Measurements from ENCODE around the gene TMEM121. TPM values are rescaled to one million over a fixed set of nuclear protein-coding genes. Genes with fewer than 3 reads are reported as not detected.

The TMEM121 gene
- total RNA-seq, 3 donors from 2014 or later, result 14.4 to 24.6 (median 19.5) TPM

Other genes with a start within 250 kb of the TMEM121 start
- gene BRF1, start 225.6 kb upstream of the TMEM121 start, total RNA-seq, result 10 to 100 TPM; 33.5 to 36.4 (median 35.4) TPM
- 10 to 100 TPM; 23.1 to 27.2 (median 24.8) TPM for gene PACS2, start 211.8 kb upstream of the TMEM121 start, total RNA-seq
- 1 to 10 TPM in 2 of 3 donors, under 1 TPM in 1; 0.71 to 1.7 (median 1.2) TPM for gene TEX22, start 128.0 kb upstream of the TMEM121 start, total RNA-seq
- gene MTA1, start 106.8 kb upstream of the TMEM121 start, total RNA-seq, result 100 to 1,000 TPM; 154 to 166 (median 154) TPM
- 1 to 10 TPM in 1 of 3 donors, under 1 TPM in 2; 0.90 to 1.4 (median 0.91) TPM for gene CRIP2, start 51.8 kb upstream of the TMEM121 start, total RNA-seq
- gene CRIP1, start 39.7 kb upstream of the TMEM121 start, total RNA-seq, result 10 to 100 TPM; 24.9 to 43.9 (median 33.5) TPM
- gene TEDC1, start 35.3 kb upstream of the TMEM121 start, total RNA-seq, result 10 to 100 TPM; 53.7 to 58.7 (median 57.8) TPM

All from activated T-cell treated with anti-CD3 and anti-CD28 coated beads, Interleukin-2, amount 50 U/mL, for 4 hours (primary cell).